ENCODE measurements around the gene EFCAB10. TPM values are rescaled to one million over a fixed set of nuclear protein-coding genes. Genes with fewer than 3 reads are reported as not detected.

Gene EFCAB10
- total and polyA plus RNA-seq, 2 of the 13 experiments (the other 11 are each of a cell fraction or from before 2014, with no cell fraction given): 0.40 TPM; not detected in 1

GRCh38 chr7:105531792-105532671 lies 49.3 kb downstream of the EFCAB10 start, which contains the start of gene RINT1 (continued):
- TF ChIP-seq ZNF407 (CRISPR knock-in tag; IDR thresholded peaks at IDR 0.05; ENCODE audit: not compliant biosample characterization): peak; percentile 84
- peak; percentile 53; the same call in 1 of the 2 replicates for TF ChIP-seq ZBED4 (CRISPR knock-in tag; IDR thresholded peaks at IDR 0.05; ENCODE audit: borderline replicate concordance)
- TF ChIP-seq HOXA9 (CRISPR knock-in tag; IDR thresholded peaks at IDR 0.05; ENCODE audit: borderline replicate concordance): peak; percentile 85
- no peak for TF ChIP-seq HMG20A (CRISPR knock-in tag; IDR thresholded peaks at IDR 0.05; ENCODE audit: borderline replicate concordance)
- TF ChIP-seq ZNF879 (CRISPR knock-in tag; IDR thresholded peaks at IDR 0.05): no peak
- no peak for TF ChIP-seq ZNF841 (CRISPR knock-in tag; IDR thresholded peaks at IDR 0.05; ENCODE audit: borderline replicate concordance)
- peak; percentile 92 for TF ChIP-seq ZNF605 (CRISPR knock-in tag; IDR thresholded peaks at IDR 0.05)
- TF ChIP-seq ZNF674 (CRISPR knock-in tag; IDR thresholded peaks at IDR 0.05; ENCODE audit: low read depth): no peak
- TF ChIP-seq TFDP1 (CRISPR knock-in tag; IDR thresholded peaks at IDR 0.05; ENCODE audit: borderline replicate concordance): peak; percentile 37; the same call in 1 of the 2 replicates
- TF ChIP-seq JUND (CRISPR knock-in tag; IDR thresholded peaks at IDR 0.05): peak; percentile 39; the same call in 1 of the 2 replicates
- peak; percentile 84; the same call in 1 of the 2 replicates for TF ChIP-seq DRAP1 (CRISPR knock-in tag; IDR thresholded peaks at IDR 0.05)
- TF ChIP-seq ZNF383 (CRISPR knock-in tag; IDR thresholded peaks at IDR 0.05; ENCODE audit: borderline replicate concordance): no peak
